ENCODE measurements around the gene WIZ. TPM values are rescaled to one million over a fixed set of nuclear protein-coding genes. Genes with fewer than 3 reads are reported as not detected.

The WIZ gene, protein sequence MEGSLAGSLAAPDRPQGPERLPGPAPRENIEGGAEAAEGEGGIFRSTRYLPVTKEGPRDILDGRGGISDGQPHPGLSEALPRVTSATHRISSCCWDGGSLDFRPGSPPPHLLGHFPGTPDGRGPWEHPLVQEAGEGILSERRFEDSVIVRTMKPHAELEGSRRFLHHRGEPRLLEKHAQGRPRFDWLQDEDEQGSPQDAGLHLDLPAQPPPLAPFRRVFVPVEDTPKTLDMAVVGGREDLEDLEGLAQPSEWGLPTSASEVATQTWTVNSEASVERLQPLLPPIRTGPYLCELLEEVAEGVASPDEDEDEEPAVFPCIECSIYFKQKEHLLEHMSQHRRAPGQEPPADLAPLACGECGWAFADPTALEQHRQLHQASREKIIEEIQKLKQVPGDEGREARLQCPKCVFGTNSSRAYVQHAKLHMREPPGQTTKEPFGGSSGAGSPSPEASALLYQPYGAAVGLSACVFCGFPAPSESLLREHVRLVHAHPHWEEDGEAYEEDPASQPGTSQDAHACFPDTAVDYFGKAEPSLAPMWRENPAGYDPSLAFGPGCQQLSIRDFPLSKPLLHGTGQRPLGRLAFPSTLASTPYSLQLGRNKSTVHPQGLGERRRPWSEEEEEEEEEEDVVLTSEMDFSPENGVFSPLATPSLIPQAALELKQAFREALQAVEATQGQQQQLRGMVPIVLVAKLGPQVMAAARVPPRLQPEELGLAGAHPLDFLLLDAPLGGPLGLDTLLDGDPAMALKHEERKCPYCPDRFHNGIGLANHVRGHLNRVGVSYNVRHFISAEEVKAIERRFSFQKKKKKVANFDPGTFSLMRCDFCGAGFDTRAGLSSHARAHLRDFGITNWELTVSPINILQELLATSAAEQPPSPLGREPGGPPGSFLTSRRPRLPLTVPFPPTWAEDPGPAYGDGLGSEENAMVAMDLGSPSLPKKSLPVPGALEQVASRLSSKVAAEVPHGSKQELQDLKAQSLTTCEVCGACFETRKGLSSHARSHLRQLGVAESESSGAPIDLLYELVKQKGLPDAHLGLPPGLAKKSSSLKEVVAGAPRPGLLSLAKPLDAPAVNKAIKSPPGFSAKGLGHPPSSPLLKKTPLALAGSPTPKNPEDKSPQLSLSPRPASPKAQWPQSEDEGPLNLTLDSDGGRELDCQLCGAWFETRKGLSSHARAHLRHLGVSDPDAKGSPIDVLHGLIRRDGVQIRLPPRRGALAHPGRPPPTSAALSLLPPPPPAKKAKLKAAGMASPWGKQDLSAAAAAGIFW (N-terminal part only)
- total RNA-seq: 100 to 1,000 TPM in 1 of 6 donors, 10 to 100 TPM in 5; 28.7 to 112 (median 40.8) TPM

GRCh38 chr19:15449620-15450527 lies at the start of gene WIZ:
Gene WIZ, minus strand, starts transcription at chr19:15449956. Its CDS starts 1,649 bp downstream, at chr19:15448307.
- H3K4me3 ChIP-seq: peak within 1 kb of the TSS; percentile 65 to 92 (median 80)
- peaks cover 8 to 35% (median 21%) of the 10 kb centered on the region in 4 donors for H3K4me1 ChIP-seq
- peak within 1 kb of the TSS; percentile 71 to 91 (median 78) for H3K27ac ChIP-seq
- H3K27me3 ChIP-seq: no peaks in the 10 kb centered on the region
- no peak for TF ChIP-seq EP300 (IDR thresholded peaks at IDR 0.05)
- TF ChIP-seq, protein P1, sequence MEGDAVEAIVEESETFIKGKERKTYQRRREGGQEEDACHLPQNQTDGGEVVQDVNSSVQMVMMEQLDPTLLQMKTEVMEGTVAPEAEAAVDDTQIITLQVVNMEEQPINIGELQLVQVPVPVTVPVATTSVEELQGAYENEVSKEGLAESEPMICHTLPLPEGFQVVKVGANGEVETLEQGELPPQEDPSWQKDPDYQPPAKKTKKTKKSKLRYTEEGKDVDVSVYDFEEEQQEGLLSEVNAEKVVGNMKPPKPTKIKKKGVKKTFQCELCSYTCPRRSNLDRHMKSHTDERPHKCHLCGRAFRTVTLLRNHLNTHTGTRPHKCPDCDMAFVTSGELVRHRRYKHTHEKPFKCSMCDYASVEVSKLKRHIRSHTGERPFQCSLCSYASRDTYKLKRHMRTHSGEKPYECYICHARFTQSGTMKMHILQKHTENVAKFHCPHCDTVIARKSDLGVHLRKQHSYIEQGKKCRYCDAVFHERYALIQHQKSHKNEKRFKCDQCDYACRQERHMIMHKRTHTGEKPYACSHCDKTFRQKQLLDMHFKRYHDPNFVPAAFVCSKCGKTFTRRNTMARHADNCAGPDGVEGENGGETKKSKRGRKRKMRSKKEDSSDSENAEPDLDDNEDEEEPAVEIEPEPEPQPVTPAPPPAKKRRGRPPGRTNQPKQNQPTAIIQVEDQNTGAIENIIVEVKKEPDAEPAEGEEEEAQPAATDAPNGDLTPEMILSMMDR (IDR thresholded peaks at IDR 0.05): no peak
- peak; percentile 13 to 57 for TF ChIP-seq POLR2AphosphoS5 (IDR thresholded peaks at IDR 0.05)
- TF ChIP-seq POLR2A (IDR thresholded peaks at IDR 0.05): no peak
- peaks cover 0 to 9% (median 2%) of the 10 kb centered on the region in 4 donors for H3K36me3 ChIP-seq
- WGBS, 2 donors: 11 to 33% methylated on average over 2 to 15 of the region's 77 CpGs
- ATAC-seq (ENCODE audit: low FRiP score in 2 of 2) (peak; percentile 51 to 70), DNase-seq (peak; percentile 77 to 99)
- H3K9me3 ChIP-seq: no peaks in the 10 kb centered on the region

- TF ChIP-seq, protein P1 (IDR thresholded peaks at IDR 0.05): no peak
- TF ChIP-seq EP300 (IDR thresholded peaks at IDR 0.05) (no peak), POLR2AphosphoS5 (IDR thresholded peaks at IDR 0.05) (no peak), POLR2A (IDR thresholded peaks at IDR 0.05) (no peak)
- Histone ChIP-seq H3K27ac (no peak overlapping the region), H3K4me3 (no peak overlapping the region), H3K4me1 (no peaks in the 10 kb centered on the region), H3K36me3 (no peaks in the 10 kb centered on the region), H3K9me3 (no peaks in the 10 kb centered on the region), H3K27me3 (no peaks in the 10 kb centered on the region)
- ATAC-seq (ENCODE audit: low FRiP score in 2 of 2) (no peak), DNase-seq (no peak)
- 62 to 65% methylated on average over 6 of the region's 6 CpGs for WGBS, 2 donors
These were observed 49.2 kb upstream of the WIZ start for GRCh38 chr19:15498910-15499309.

GRCh38 chr19:15498156-15498858 lies 48.6 kb upstream of the WIZ start:
- Histone ChIP-seq H3K27ac (no peak overlapping the region), H3K9me3 (no peaks in the 10 kb centered on the region), H3K4me3 (no peak overlapping the region), H3K4me1 (no peaks in the 10 kb centered on the region), H3K36me3 (no peaks in the 10 kb centered on the region), H3K27me3 (no peaks in the 10 kb centered on the region)
- ATAC-seq (ENCODE audit: low FRiP score in 2 of 2) (no peak), DNase-seq (no peak)
- 65 to 72% methylated on average over 10 of the region's 10 CpGs for WGBS, 2 donors
- TF ChIP-seq POLR2A (IDR thresholded peaks at IDR 0.05): no peak
- TF ChIP-seq POLR2AphosphoS5 (IDR thresholded peaks at IDR 0.05): no peak
- TF ChIP-seq EP300 (IDR thresholded peaks at IDR 0.05): no peak
- TF ChIP-seq, protein P1 (IDR thresholded peaks at IDR 0.05): no peak
